GM13977 (cell line): ENCODE results near the gene RBM17.

ENCODE experiments used
- DNase-seq: peaks from one replicate; pipeline ENCODE4 v3.0.0; 2012; ENCODE audit warnings: low spot score
- in situ Hi-C: fragments of 300-500 bp; cut with MboI; formaldehyde crosslinking; loops from one replicate; pipeline ENCODE4 v1.12.0; 2022; ENCODE audit warnings: low sequenced_read_pairs, low pct_unique_long_range_greater_than_20kb, mixed read lengths, inconsistent platforms; ENCODE audit not compliant: unreplicated experiment
- TF ChIP-seq, protein P1 (sequence below): IDR thresholded peaks from 2 replicates; pipeline ENCODE4 v1.5.1; 2012; ENCODE audit warnings: mild to moderate bottlenecking, control low read depth; ENCODE audit not compliant: insufficient read depth; ENCODE audit errors: extremely low read depth, missing control alignments

RBM17 gene

DNA sequence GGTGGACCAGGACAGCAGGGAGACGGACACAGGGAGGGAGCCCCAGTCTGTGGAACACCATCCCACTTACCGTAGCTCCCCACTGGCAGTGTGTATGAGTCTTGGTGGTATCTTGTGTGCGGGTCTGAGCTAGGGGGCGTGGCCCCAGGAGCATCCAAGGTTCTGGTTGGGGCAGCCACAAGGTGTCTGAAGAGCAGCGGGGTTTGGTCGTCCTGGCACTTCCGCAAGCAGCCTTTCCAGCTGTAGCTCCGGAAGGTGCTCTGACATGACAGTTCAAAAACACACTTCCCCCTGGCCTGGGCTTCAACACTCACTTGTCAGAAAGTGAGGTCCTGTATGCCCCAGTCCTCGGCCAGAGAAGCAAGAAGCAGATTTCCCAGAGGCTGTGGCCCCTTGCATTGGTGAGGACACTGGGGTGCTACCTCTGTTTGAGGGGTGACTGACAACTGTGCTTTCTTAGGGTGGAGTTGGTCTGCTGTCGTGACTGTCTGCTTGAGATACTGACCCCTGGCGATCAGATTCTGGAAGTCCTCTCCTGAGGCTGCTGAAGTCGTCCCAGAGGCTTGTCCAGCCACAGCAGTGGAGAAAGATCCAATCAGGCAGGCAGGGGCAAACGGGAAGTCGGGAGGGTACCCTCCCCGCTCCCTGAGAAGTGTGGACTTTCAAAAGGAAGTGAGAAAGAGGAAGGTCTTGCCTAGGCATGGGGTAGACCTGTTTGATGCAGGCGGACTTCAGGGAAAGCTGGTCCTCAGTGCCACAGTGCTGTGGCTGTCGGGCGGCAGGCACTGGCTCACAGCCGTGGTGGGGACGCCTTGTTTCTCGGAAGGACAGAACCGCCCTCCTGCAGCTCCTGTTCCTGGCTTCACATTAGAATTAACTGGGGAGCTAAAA is 62.5 kb downstream of the RBM17 start:
- TF ChIP-seq, protein P1, sequence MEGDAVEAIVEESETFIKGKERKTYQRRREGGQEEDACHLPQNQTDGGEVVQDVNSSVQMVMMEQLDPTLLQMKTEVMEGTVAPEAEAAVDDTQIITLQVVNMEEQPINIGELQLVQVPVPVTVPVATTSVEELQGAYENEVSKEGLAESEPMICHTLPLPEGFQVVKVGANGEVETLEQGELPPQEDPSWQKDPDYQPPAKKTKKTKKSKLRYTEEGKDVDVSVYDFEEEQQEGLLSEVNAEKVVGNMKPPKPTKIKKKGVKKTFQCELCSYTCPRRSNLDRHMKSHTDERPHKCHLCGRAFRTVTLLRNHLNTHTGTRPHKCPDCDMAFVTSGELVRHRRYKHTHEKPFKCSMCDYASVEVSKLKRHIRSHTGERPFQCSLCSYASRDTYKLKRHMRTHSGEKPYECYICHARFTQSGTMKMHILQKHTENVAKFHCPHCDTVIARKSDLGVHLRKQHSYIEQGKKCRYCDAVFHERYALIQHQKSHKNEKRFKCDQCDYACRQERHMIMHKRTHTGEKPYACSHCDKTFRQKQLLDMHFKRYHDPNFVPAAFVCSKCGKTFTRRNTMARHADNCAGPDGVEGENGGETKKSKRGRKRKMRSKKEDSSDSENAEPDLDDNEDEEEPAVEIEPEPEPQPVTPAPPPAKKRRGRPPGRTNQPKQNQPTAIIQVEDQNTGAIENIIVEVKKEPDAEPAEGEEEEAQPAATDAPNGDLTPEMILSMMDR = peak; percentile 80
- in situ Hi-C loops = loop anchor here (10.0 kb wide), 1 partner anchor 47 kb away; no protein-coding TSS in a partner anchor
- peak; percentile 85 for DNase-seq

- in situ Hi-C loops = loop anchor here (10.0 kb wide), 1 partner anchor 49 kb away; no protein-coding TSS in a partner anchor
- TF ChIP-seq, protein P1 = no peak
- DNase-seq = no peak
Measured at GRCh38 chr10:6153845-6154244, 65.0 kb downstream of the RBM17 start.

DNA sequence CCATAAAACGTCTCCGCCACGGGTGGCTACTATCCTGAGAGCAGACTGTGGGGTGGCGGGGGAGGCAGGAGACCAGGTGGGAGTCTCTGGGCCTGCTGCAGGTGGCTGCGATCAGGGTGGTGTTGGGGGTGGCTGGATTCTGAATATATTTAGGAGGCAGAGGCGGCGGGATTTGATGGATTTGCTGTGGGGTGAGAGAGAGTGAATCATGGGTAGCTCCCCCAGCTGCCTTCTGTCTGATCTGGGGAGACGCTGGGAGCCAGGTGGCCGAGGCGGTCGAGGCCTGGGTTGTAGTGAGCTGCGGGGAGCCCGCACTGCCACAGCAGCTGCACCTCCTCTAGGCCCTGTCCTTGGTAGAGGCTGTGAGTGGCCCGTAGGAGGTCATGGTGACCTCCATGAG is 65.7 kb downstream of the RBM17 start:
- in situ Hi-C loops = loop anchor here (10.0 kb wide), 1 partner anchor 50 kb away; no protein-coding TSS in a partner anchor
- TF ChIP-seq, protein P1 = no peak

GRCh38 chr10:6158276-6158675 is 69.4 kb downstream of the RBM17 start:
- in situ Hi-C loops = loop anchor here (10.0 kb wide), 1 partner anchor 53 kb away; no protein-coding TSS in a partner anchor
- no peak for DNase-seq
- TF ChIP-seq, protein P1 = no peak

More for the DNA sequence above, 65.7 kb downstream of the RBM17 start:
- DNase-seq = no peak

DNA sequence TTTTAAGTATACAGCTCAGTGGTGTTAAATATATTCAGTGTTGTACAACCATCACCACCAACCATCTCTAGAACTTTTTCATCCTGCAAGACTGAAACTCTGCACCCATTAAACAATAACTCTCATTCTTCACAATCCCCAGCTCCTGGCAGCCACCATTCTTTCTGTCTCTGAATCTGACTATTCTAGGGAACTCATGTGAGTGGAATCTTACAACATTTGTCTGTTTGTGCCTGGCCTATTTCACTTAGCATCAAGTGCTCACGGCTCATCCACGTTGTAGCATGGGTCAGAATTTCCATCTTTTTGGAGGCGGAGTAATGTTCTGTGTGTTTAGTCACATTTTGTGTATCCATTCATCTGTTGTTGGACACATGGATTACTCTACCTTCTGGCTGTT is 73.1 kb downstream of the RBM17 start:
- TF ChIP-seq, protein P1 = no peak
- DNase-seq = no peak
- in situ Hi-C loops = no loop called here

DNA sequence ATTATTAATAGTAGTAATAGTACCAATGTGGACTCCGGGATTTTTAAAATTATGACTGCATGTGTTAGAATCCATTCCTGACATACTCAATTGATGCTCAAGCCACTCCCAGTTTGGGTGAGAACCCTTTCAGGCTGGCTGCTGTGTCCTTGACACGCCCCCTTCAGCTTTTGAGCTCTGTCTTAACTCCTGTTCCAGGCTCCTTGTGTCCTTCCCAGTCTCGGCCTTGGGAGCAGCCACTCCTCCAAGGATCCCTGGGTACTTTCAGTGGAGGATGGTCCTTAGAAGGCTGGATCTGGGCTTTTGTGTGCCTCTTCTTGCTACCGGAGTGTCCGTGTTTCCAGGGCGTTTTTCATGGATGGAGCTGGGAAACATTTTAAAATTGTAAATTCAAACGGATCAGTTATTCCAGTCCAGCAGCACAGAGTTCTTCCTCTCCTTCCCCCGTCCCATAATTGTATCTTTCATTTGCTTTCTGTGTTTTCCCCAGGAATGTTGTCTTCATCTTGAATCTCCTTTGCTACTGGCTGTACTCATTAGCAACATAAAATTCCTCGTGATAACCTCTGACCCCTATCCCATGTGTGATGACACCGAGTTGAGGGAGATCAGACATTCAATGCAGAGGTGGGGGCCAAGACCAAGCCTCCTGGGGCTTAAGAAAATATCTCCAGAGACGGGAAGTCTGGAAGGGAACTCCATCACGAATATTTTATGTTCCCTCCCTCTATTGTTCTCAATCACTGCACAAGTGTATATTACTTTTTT is 73.9 kb downstream of the RBM17 start:
- TF ChIP-seq, protein P1 = no peak
- in situ Hi-C loops = no loop called here
- DNase-seq = no peak
